Measurements from ENCODE around the gene FOXP1. TPM values are rescaled to one million over a fixed set of nuclear protein-coding genes. Genes with fewer than 3 reads are reported as not detected.

FOXP1 gene
- total and polyA plus RNA-seq, 2 donors (not counting 1 experiment from before 2014, with no cell fraction given) = 70.3 to 101 TPM

DNA sequence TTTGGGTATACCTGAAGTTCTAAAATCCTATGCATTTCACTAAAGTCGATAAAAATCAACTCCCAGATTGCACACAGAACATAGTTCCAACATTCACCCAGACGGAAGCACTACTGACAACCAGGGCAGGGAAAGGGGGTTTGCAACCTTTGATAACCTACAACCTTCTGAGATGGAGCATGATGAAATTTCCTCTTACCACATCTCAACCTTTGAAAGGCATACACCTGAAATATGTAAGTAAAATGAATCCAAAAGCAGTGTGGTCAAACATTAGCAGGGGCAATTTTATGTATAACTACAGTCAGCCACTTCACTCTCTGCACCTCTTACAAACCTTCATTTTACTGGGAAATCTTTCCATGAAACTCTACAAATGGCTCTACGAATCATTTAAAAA is 184.1 kb downstream of the FOXP1 start:
- no peaks in the 10 kb centered on the region for H4K20me1 ChIP-seq (ENCODE audit: control insufficient read depth, extremely low read depth, insufficient read depth, low read length)
- no peak overlapping the region for H3K9ac ChIP-seq (ENCODE audit: insufficient read depth, low read length)
- no peak overlapping the region for H2AFZ ChIP-seq (ENCODE audit: low read length)
- H3K79me2 ChIP-seq (ENCODE audit: control insufficient read depth, insufficient read depth, low read length) = no peaks in the 10 kb centered on the region
- no peak for DNase-seq (ENCODE audit: low read depth in 2 of 2)
- peaks cover 4% of the 10 kb centered on the region for H3K4me1 ChIP-seq (ENCODE audit: control insufficient read depth, extremely low read depth, insufficient read depth, low read length)
- H3K27ac ChIP-seq (ENCODE audit: insufficient read depth, low read length) = no peak overlapping the region
- no peaks in the 10 kb centered on the region for H3K36me3 ChIP-seq (ENCODE audit: control insufficient read depth, insufficient read depth, low read length)
- no peaks in the 10 kb centered on the region for H3K9me3 ChIP-seq (ENCODE audit: control insufficient read depth, insufficient read depth, low read depth, low read length)
- no peaks in the 10 kb centered on the region for H3K27me3 ChIP-seq (ENCODE audit: control insufficient read depth, insufficient read depth, low read length)
- no peak overlapping the region for H3K4me2 ChIP-seq (ENCODE audit: extremely low read depth, insufficient read depth, low read length)
- TF ChIP-seq EZH2 (IDR thresholded peaks at IDR 0.05; ENCODE audit: low read length, missing control alignments) = no peak
- TF ChIP-seq, protein P1, sequence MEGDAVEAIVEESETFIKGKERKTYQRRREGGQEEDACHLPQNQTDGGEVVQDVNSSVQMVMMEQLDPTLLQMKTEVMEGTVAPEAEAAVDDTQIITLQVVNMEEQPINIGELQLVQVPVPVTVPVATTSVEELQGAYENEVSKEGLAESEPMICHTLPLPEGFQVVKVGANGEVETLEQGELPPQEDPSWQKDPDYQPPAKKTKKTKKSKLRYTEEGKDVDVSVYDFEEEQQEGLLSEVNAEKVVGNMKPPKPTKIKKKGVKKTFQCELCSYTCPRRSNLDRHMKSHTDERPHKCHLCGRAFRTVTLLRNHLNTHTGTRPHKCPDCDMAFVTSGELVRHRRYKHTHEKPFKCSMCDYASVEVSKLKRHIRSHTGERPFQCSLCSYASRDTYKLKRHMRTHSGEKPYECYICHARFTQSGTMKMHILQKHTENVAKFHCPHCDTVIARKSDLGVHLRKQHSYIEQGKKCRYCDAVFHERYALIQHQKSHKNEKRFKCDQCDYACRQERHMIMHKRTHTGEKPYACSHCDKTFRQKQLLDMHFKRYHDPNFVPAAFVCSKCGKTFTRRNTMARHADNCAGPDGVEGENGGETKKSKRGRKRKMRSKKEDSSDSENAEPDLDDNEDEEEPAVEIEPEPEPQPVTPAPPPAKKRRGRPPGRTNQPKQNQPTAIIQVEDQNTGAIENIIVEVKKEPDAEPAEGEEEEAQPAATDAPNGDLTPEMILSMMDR (conservative IDR thresholded peaks at IDR 0.05 in 1 of 2, IDR thresholded peaks at IDR 0.05 in 1 of 2; ENCODE audit: low read depth in 1 of 2, low read length in 2 of 2) = no peak
- no peak overlapping the region for H3K4me3 ChIP-seq (replicated peaks in 1 of 4; ENCODE audit: control extremely low read depth in 1 of 4, insufficient read depth in 1 of 4, low read depth in 3 of 4, low read length in 4 of 4)

GRCh38 chr3:71398157-71398836 is 185.2 kb downstream of the FOXP1 start:
- H3K4me1 ChIP-seq (ENCODE audit: control insufficient read depth, extremely low read depth, insufficient read depth, low read length) = peaks cover 4% of the 10 kb centered on the region
- no peaks in the 10 kb centered on the region for H3K36me3 ChIP-seq (ENCODE audit: control insufficient read depth, insufficient read depth, low read length)
- H4K20me1 ChIP-seq (ENCODE audit: control insufficient read depth, extremely low read depth, insufficient read depth, low read length) = no peaks in the 10 kb centered on the region
- H3K9me3 ChIP-seq (ENCODE audit: control insufficient read depth, insufficient read depth, low read depth, low read length) = no peaks in the 10 kb centered on the region
- H3K27me3 ChIP-seq (ENCODE audit: control insufficient read depth, insufficient read depth, low read length) = no peaks in the 10 kb centered on the region
- TF ChIP-seq, protein P1 (conservative IDR thresholded peaks at IDR 0.05 in 1 of 2, IDR thresholded peaks at IDR 0.05 in 1 of 2; ENCODE audit: low read depth in 1 of 2, low read length in 2 of 2) = no peak
- TF ChIP-seq EZH2 (IDR thresholded peaks at IDR 0.05; ENCODE audit: low read length, missing control alignments) = no peak
- H3K4me2 ChIP-seq (ENCODE audit: extremely low read depth, insufficient read depth, low read length) = no peak overlapping the region
- peak in 1 of 2 donors; percentile 32 for DNase-seq (ENCODE audit: low read depth in 2 of 2)
- H3K4me3 ChIP-seq (replicated peaks in 1 of 4; ENCODE audit: control extremely low read depth in 1 of 4, insufficient read depth in 1 of 4, low read depth in 3 of 4, low read length in 4 of 4) = no peak overlapping the region
- H3K27ac ChIP-seq (ENCODE audit: insufficient read depth, low read length) = no peak overlapping the region
- no peak overlapping the region for H2AFZ ChIP-seq (ENCODE audit: low read length)
- H3K9ac ChIP-seq (ENCODE audit: insufficient read depth, low read length) = no peak overlapping the region
- no peaks in the 10 kb centered on the region for H3K79me2 ChIP-seq (ENCODE audit: control insufficient read depth, insufficient read depth, low read length)

- no peaks in the 10 kb centered on the region for H4K20me1 ChIP-seq (ENCODE audit: control insufficient read depth, extremely low read depth, insufficient read depth, low read length)
- TF ChIP-seq EZH2 (IDR thresholded peaks at IDR 0.05; ENCODE audit: low read length, missing control alignments) = no peak
- TF ChIP-seq, protein P1 (conservative IDR thresholded peaks at IDR 0.05 in 1 of 2, IDR thresholded peaks at IDR 0.05 in 1 of 2; ENCODE audit: low read depth in 1 of 2, low read length in 2 of 2) = no peak
- no peak overlapping the region for H3K4me3 ChIP-seq (replicated peaks in 1 of 4; ENCODE audit: control extremely low read depth in 1 of 4, insufficient read depth in 1 of 4, low read depth in 3 of 4, low read length in 4 of 4)
- H3K27ac ChIP-seq (ENCODE audit: insufficient read depth, low read length) = no peak overlapping the region
- H3K36me3 ChIP-seq (ENCODE audit: control insufficient read depth, insufficient read depth, low read length) = no peaks in the 10 kb centered on the region
- no peak overlapping the region for H3K9ac ChIP-seq (ENCODE audit: insufficient read depth, low read length)
- no peaks in the 10 kb centered on the region for H3K9me3 ChIP-seq (ENCODE audit: control insufficient read depth, insufficient read depth, low read depth, low read length)
- H2AFZ ChIP-seq (ENCODE audit: low read length) = no peak overlapping the region
- no peak overlapping the region for H3K4me2 ChIP-seq (ENCODE audit: extremely low read depth, insufficient read depth, low read length)
- no peak for DNase-seq (ENCODE audit: low read depth in 2 of 2)
- no peaks in the 10 kb centered on the region for H3K79me2 ChIP-seq (ENCODE audit: control insufficient read depth, insufficient read depth, low read length)
- no peaks in the 10 kb centered on the region for H3K27me3 ChIP-seq (ENCODE audit: control insufficient read depth, insufficient read depth, low read length)
- H3K4me1 ChIP-seq (ENCODE audit: control insufficient read depth, extremely low read depth, insufficient read depth, low read length) = peaks cover 4% of the 10 kb centered on the region
These were observed 185.8 kb downstream of the FOXP1 start for GRCh38 chr3:71397726-71398125.

Measured in fibroblast of lung (primary cell).